ENCODE results near the gene RBM34.
"Not testable (repeated sequence)": the region's sequence is repeated elsewhere in the genome, so short reads cannot be mapped to it uniquely, and the experiment has no call there.

RBM34 gene

DNA sequence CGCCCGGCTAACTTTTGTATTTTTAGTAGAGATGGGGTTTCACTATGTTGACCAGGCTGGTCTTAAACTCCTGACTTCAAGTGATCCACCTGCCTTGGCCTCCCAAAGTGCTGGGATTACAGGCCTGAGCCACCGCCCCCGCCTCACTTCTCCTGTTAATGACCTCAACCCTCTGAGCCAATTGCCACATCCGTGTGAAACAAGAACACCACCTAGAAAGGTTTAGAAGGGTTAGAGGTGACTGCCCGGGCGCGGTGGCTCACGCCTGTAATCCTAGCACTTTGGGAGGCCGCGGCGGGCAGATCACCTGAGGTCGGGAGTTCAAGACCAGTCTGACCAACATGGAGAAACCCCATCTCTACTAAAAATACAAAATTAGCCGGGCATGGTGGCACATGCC, 68.6 kb downstream of the RBM34 start:
- DNase-seq (ENCODE audit: low read depth, low spot score): not testable (repeated sequence)

DNA sequence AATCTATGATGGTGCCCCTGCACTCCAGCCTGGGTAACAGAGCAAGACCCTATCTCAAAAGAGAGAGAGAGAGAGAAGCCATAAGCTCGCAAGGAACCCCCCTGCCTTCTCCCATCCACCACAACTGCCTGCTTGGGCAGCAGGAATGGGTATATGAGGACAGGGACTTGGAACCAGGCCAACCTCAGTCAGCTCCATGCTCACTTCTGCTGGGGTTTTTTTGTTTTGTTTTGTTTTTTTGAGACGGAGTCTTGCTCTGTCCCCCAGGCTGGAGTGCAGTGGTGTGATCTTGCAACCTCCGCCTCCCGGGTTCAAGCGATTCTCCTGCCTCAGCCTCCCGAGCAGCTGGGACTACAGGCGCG, 69.0 kb downstream of the RBM34 start:
- DNase-seq (ENCODE audit: low read depth, low spot score): not testable (repeated sequence)

- not testable (repeated sequence) for DNase-seq (ENCODE audit: low read depth, low spot score)
Observed at GRCh38 chr1:235091319-235092044, 69.6 kb downstream of the RBM34 start.

- no peak for DNase-seq (ENCODE audit: low read depth, low spot score)
Observed at GRCh38 chr1:235090406-235091069, 70.5 kb downstream of the RBM34 start.

GRCh38 chr1:235088907-235089306, 72.1 kb downstream of the RBM34 start:
- DNase-seq (ENCODE audit: low read depth, low spot score): no peak

DNA sequence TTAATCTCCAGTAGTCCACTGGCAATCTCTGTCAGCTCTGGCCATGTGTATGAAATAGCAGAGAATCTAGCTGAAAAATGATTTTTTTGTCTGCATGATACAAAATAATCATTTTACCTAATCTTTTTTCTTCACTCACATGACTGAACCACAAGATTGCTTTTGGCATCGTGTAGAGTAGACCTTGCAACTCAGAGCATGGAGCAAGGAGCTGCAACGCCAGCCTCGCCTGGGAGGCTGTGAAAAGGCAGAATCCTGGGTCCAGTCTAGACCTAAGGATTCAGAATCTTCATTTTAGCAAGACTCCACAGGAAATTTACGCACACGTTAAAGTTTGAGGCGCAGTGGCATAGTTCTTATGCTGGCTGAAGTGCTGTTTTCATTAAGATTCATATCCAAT, 72.6 kb downstream of the RBM34 start:
- no peak for DNase-seq (ENCODE audit: low read depth, low spot score)

GRCh38 chr1:235087906-235088305, 73.1 kb downstream of the RBM34 start:
- no peak for DNase-seq (ENCODE audit: low read depth, low spot score)

- DNase-seq (ENCODE audit: low read depth, low spot score): not testable (repeated sequence)
Observed at GRCh38 chr1:235085411-235086117, 75.5 kb downstream of the RBM34 start.

Measured in brain pericyte (primary cell).